GM20000 (cell line): Measurements from ENCODE around the gene TUBG1.

Experiments used
- DNase-seq: peaks from one replicate; pipeline ENCODE4 v3.0.0; 2012; ENCODE audit warnings: low spot score
- TF ChIP-seq, protein P1 (sequence below): IDR thresholded peaks from 2 replicates; pipeline ENCODE4 v1.5.1; 2012; ENCODE audit warnings: mild to moderate bottlenecking, control low read depth; ENCODE audit errors: extremely low read depth, missing control alignments

The TUBG1 gene

DNA sequence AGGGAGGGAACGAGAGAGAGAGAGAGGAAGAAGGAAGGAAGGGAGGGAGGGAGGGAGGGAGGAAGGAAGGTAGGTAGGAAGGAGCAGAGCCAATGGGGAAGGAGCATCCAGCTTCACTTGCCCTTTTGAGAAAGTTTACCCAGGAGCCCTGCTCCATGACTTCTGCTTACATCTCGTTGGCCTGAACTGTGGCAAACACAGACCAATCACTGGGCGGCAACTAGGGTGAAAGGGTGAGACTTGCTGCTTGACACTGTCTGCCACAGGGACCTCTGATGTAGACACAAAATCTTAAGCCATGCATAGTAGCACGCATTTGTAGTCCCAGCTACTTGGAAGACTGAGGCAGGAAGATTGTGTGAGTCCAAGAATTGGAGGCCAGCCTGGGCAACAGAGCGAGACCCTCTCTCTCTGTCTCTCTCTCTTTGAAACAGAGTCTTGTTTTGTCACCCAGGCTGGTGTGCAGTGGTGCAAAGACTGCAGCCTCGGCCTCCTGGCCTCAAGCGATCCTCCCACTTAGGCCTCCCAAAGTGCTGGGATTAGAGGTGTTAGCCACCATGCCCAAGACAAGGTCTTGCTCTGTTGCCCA is 30.1 kb downstream of the TUBG1 start:
- DNase-seq: no peak
- TF ChIP-seq, protein P1, sequence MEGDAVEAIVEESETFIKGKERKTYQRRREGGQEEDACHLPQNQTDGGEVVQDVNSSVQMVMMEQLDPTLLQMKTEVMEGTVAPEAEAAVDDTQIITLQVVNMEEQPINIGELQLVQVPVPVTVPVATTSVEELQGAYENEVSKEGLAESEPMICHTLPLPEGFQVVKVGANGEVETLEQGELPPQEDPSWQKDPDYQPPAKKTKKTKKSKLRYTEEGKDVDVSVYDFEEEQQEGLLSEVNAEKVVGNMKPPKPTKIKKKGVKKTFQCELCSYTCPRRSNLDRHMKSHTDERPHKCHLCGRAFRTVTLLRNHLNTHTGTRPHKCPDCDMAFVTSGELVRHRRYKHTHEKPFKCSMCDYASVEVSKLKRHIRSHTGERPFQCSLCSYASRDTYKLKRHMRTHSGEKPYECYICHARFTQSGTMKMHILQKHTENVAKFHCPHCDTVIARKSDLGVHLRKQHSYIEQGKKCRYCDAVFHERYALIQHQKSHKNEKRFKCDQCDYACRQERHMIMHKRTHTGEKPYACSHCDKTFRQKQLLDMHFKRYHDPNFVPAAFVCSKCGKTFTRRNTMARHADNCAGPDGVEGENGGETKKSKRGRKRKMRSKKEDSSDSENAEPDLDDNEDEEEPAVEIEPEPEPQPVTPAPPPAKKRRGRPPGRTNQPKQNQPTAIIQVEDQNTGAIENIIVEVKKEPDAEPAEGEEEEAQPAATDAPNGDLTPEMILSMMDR: no peak

DNA sequence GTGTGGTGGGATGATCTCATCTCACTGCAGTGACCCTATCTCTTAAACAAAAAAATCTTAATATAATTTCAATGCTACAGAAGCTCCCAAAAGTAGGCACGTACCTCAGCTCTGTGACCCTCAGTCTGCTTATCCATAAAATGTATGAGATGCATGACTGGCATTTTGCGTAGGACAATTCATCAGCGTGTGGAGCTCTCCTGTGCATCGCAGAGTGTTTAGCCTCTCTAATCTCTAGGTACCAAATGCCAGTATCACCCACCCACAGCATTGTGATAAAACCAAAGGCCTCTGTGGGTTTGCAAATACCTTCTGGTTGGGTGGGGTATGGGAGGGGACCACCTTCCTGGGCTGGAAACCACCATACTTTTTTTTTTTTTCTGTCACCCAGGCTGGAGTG is 30.6 kb downstream of the TUBG1 start:
- TF ChIP-seq, protein P1: no peak
- DNase-seq: no peak

DNA sequence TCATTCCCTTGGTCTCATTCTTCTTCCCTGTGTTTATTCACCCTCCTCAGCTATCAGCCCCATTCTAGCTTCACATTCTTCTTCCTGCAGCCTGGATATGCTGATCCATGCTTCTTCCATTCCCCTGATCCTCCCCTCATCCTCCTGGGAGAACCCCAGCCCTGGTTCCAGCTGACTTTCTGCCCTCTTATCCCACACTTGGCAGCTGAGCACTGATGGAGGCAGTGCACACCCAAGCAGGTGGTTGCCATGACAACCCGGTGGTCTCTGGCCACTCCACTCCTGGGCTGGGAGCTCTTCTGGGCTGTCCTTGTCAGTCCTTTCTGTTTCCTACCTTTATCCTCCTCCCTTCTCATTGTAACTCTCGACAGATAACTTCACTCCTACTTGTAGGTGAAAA is 32.9 kb downstream of the TUBG1 start:
- TF ChIP-seq, protein P1: no peak
- DNase-seq: no peak

DNA sequence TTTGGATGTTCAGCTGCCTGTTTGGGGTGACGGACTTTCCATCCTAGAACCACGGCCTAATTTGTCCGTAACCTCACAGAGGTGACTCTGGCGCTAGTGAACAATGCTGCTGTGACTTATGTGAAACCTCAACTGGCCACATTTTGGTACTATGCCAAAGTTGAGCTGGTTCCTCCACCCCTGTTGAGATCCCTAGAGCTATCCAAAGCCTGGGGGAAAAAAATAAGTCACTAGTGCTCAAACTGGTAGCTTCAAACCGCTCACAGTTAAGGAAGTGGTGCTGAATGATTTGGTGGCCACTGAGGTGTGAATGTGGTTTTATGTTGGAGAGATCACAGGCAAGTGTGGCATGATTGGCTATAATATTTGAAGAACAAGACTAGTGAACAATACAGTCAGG is 38.3 kb downstream of the TUBG1 start:
- TF ChIP-seq, protein P1: no peak
- no peak for DNase-seq

DNA sequence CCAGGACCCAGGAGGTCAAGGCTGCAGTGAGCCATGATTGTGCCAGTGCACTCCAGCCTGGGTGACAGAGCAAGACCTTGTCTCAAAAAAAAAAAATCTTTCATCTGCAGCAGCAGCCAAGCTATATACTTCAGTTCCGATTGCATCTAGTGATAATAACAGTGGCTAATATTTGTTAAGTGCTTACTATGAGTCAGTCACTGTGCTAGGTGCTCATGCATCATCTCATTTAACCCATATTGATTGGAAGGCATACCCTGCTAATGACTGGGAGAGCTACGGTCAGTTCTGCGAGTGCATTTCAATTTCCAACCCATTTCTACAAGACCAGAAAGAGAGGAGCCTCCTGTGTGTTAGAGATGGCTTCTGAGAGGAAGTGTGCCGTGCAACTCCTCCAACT is 41.9 kb downstream of the TUBG1 start:
- TF ChIP-seq, protein P1: no peak
- no peak for DNase-seq

DNA sequence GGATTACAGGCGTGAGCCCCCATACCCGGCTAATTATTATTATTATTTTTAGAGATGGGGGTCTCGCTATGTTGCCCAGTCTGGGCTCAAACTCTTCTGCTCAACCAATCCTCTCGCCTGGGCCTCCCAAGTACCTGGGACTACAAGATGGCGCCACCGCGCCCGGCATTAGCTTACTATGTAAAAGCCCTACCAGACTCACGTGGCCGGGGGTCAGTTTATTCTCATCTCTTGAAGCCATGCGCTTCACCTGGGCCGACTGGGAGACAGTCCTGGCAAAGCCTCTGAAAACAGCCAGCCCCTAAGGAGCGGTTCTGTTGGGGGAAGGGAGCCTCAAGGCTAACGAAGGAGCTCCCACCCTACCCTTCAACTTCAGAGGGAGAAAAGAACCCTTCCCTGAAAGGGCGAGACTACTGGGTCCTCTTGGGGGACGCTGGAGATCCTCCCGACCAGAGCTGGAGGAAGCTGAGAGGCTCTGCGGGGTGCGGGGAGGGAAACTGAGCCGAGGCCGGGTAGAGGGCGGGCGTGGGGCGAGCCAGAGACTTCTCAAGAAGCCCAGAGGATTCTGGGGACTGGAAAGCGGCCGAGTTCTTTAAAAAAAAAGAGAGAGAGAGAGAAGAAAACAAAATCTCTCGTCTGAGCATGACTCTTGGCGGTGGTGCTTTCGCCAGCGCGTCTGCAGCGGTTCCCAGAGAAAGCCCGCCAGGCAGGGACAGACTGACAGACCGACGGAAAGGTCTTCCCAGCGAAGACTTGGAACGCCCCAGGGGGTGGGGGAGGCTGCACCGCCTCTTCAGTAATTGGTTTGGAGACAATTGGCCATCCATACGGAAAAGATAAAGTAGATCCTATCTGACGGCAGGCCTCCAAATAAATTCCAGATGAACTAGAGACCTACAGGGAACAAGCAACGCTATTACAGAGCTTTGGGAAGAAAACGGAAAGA is 44.0 kb downstream of the TUBG1 start:
- TF ChIP-seq, protein P1: no peak
- no peak for DNase-seq

DNA sequence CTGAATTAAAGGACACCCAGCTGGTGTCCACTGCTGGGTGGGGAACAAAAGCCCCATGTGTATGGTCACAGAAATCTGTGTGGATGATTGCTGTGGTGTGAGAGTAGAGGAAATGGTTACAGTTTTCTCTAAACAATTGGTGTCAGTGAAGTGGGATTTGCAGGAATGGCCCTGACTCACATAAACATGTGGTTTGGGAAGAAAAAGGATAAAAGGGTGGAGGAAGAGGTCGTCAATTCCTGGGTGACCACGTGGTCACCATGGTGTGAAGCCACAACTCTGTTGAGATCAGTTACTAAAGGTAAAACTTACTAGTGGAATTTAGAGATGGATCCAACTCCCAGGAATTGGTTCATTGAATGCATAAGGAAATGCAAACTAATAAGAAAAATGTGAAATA is 46.0 kb downstream of the TUBG1 start:
- no peak for DNase-seq
- TF ChIP-seq, protein P1: no peak
